ENCODE data around the gene ZFYVE28. TPM values are rescaled to one million over a fixed set of nuclear protein-coding genes. Genes with fewer than 3 reads are reported as not detected.

ZFYVE28 gene
- total RNA-seq, 1 donor, result 10.5 TPM

DNA sequence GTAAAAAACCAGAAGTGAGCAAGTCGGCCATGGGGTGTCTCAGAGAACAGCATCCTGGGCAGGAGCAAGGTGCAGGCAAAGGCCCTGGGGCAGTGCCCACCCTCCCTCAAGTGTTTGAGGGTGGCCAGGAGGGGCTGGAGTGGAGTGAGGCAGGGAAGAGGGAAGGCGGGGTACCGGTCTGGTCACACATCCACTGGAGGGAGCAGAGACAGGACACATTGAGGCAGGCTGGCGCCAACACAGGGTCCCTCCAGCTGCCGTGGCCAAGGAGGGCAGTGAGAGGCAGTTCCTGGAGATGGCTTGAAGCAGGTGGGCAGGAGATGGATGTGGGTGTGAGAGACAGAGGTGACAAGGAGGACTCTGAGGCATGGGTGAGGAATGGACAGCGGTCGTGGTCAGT is 30.1 kb upstream of the ZFYVE28 start:
- Histone ChIP-seq H3K4me1 (ENCODE audit: insufficient read depth, low read length) (no peaks in the 10 kb centered on the region), H3K27ac (ENCODE audit: low read depth, low read length) (no peak overlapping the region), H3K4me2 (ENCODE audit: insufficient read depth, low read length) (no peak overlapping the region), H3K36me3 (ENCODE audit: insufficient read depth, low read length) (no peaks in the 10 kb centered on the region), H4K20me1 (ENCODE audit: insufficient read depth, low read length) (no peaks in the 10 kb centered on the region), H3K27me3 (ENCODE audit: insufficient read depth, low read length) (no peaks in the 10 kb centered on the region), H3K9me3 (ENCODE audit: low read depth, low read length) (no peaks in the 10 kb centered on the region), H3K79me2 (ENCODE audit: insufficient read depth, low read length) (no peaks in the 10 kb centered on the region), H2AFZ (ENCODE audit: low read length) (no peak overlapping the region), H3K4me3 (ENCODE audit: insufficient read depth, low read length) (no peak overlapping the region)
- TF ChIP-seq, protein P1, sequence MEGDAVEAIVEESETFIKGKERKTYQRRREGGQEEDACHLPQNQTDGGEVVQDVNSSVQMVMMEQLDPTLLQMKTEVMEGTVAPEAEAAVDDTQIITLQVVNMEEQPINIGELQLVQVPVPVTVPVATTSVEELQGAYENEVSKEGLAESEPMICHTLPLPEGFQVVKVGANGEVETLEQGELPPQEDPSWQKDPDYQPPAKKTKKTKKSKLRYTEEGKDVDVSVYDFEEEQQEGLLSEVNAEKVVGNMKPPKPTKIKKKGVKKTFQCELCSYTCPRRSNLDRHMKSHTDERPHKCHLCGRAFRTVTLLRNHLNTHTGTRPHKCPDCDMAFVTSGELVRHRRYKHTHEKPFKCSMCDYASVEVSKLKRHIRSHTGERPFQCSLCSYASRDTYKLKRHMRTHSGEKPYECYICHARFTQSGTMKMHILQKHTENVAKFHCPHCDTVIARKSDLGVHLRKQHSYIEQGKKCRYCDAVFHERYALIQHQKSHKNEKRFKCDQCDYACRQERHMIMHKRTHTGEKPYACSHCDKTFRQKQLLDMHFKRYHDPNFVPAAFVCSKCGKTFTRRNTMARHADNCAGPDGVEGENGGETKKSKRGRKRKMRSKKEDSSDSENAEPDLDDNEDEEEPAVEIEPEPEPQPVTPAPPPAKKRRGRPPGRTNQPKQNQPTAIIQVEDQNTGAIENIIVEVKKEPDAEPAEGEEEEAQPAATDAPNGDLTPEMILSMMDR (IDR thresholded peaks at IDR 0.05; ENCODE audit: extremely low read depth, low read depth, low read length), result no peak
- DNase-seq (ENCODE audit: insufficient read length, low spot score, missing footprints), result no peak

DNA sequence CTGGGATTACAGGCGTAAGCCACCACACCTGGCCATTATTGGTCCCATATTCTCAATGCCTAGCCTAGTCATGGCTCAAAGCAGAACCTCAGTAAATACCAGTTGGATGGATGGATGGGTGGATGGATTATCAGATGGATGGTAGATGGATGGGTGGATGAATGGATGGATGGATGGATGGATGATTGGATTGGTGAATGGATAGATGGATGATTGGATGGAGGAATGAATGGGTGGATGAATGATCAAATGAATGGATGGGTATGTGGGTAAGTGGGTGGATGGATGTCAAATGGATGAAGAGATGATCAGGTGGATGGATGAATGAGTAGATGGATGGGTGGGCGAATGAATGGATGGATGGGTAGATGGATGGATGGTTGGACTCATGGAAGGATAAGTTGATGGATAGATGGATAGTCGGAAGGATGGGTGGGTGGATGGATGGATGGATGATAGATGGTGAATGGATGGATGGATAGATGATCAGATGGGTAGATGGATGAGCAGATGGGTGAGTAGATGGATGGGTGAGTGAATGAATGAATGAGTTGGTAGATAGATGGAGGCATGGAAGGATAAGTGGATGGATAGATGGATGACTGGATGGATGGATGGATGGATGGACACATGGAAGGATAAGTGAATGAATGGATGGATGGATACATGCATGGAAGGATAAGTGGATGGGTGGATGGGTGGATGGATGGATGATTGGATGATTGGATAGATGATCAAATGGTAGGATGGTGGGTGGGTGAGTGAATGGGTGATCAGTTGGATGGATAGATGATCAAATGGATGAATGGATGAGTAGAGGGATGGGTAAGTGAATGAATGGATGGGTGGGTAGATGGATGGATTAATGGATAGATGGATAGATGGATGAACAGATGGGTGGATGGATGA is 28.5 kb upstream of the ZFYVE28 start:
- Histone ChIP-seq H3K4me3 (ENCODE audit: insufficient read depth, low read length) (no peak overlapping the region), H3K4me2 (ENCODE audit: insufficient read depth, low read length) (no peak overlapping the region), H3K4me1 (ENCODE audit: insufficient read depth, low read length) (no peaks in the 10 kb centered on the region), H3K36me3 (ENCODE audit: insufficient read depth, low read length) (no peaks in the 10 kb centered on the region), H3K27me3 (ENCODE audit: insufficient read depth, low read length) (no peaks in the 10 kb centered on the region), H3K79me2 (ENCODE audit: insufficient read depth, low read length) (no peaks in the 10 kb centered on the region), H2AFZ (ENCODE audit: low read length) (no peak overlapping the region), H3K9me3 (ENCODE audit: low read depth, low read length) (no peaks in the 10 kb centered on the region), H3K27ac (ENCODE audit: low read depth, low read length) (no peak overlapping the region), H4K20me1 (ENCODE audit: insufficient read depth, low read length) (no peaks in the 10 kb centered on the region)
- no peak for DNase-seq (ENCODE audit: insufficient read length, low spot score, missing footprints)
- TF ChIP-seq, protein P1 (IDR thresholded peaks at IDR 0.05; ENCODE audit: extremely low read depth, low read depth, low read length), result no peak

DNA sequence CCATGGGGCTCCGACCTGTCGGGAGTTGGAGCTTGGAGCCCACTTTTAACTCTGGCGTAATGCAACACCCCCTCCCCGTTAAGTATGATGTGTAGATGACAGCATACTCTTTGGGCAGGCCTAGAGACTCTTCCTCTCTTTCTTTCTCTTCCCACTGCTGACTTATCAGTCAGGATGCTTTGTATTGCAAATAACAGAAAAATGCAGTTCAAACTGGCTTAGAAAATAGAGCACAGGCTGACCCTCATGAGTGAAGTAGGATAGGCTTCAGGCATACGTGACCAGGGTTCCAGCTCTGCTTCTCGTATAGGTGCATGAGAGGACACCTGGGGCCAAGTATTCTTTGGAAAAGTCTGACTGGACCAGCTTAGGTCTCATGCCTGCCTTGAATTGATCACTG is 27.1 kb upstream of the ZFYVE28 start:
- Histone ChIP-seq H3K4me2 (ENCODE audit: insufficient read depth, low read length) (no peak overlapping the region), H3K36me3 (ENCODE audit: insufficient read depth, low read length) (no peaks in the 10 kb centered on the region), H3K4me3 (ENCODE audit: insufficient read depth, low read length) (no peak overlapping the region), H3K79me2 (ENCODE audit: insufficient read depth, low read length) (no peaks in the 10 kb centered on the region), H3K27ac (ENCODE audit: low read depth, low read length) (no peak overlapping the region), H3K4me1 (ENCODE audit: insufficient read depth, low read length) (no peaks in the 10 kb centered on the region), H4K20me1 (ENCODE audit: insufficient read depth, low read length) (no peaks in the 10 kb centered on the region), H3K9me3 (ENCODE audit: low read depth, low read length) (no peaks in the 10 kb centered on the region), H2AFZ (ENCODE audit: low read length) (no peak overlapping the region), H3K27me3 (ENCODE audit: insufficient read depth, low read length) (no peaks in the 10 kb centered on the region)
- TF ChIP-seq, protein P1 (IDR thresholded peaks at IDR 0.05; ENCODE audit: extremely low read depth, low read depth, low read length), result no peak
- DNase-seq (ENCODE audit: insufficient read length, low spot score, missing footprints), result peak; percentile 62

DNA sequence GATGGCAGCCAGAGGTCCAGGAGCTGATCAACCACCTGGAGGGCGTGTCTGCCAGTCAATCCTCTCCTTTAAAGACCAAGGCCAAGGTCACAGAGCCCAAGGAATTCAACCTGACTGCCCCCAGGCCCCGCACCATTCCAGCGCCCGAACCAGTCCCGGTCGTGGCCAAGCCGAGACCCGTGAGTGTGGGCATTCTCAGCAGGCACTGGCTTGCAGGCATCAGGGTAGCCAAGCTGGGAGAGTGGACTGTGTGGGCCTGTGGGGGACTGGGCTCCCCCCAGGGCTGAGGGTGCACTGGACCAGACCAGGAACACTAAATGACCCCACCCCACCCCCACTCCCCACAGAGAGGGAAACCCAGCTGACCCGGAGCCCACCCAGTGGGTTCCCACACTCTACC is 26.7 kb upstream of the ZFYVE28 start:
- no peak overlapping the region for H3K27ac ChIP-seq (ENCODE audit: low read depth, low read length)
- no peaks in the 10 kb centered on the region for H4K20me1 ChIP-seq (ENCODE audit: insufficient read depth, low read length)
- no peak overlapping the region for H3K4me2 ChIP-seq (ENCODE audit: insufficient read depth, low read length)
- H3K9me3 ChIP-seq (ENCODE audit: low read depth, low read length), result no peaks in the 10 kb centered on the region
- no peaks in the 10 kb centered on the region for H3K36me3 ChIP-seq (ENCODE audit: insufficient read depth, low read length)
- TF ChIP-seq, protein P1 (IDR thresholded peaks at IDR 0.05; ENCODE audit: extremely low read depth, low read depth, low read length), result no peak
- DNase-seq (ENCODE audit: insufficient read length, low spot score, missing footprints), result peak; percentile 78
- H3K79me2 ChIP-seq (ENCODE audit: insufficient read depth, low read length), result no peaks in the 10 kb centered on the region
- H3K4me1 ChIP-seq (ENCODE audit: insufficient read depth, low read length), result no peaks in the 10 kb centered on the region
- no peak overlapping the region for H2AFZ ChIP-seq (ENCODE audit: low read length)
- no peak overlapping the region for H3K4me3 ChIP-seq (ENCODE audit: insufficient read depth, low read length)
- no peaks in the 10 kb centered on the region for H3K27me3 ChIP-seq (ENCODE audit: insufficient read depth, low read length)

All from osteoblast (primary cell).